IMR-90 (cell line): ENCODE measurements around the gene FARS2. TPM values are rescaled to one million over a fixed set of nuclear protein-coding genes. Genes with fewer than 3 reads are reported as not detected.

Experiments
- ATAC-seq: fragments of 200-7000 bp; cut with Tn5 transposase; 2 replicates; pipeline ENCODE4 v1.9.1; 2020; ENCODE audit warnings: low read depth, mild to moderate bottlenecking, moderate library complexity
- BruUV-seq: library from RNA; stranded (reverse); fragments of 400-500 nt; replicated peaks from 2 replicates; lab custom pipeline; 2021; lab: Mats Ljungman, UMichigan
- CTCF ChIA-PET: fragments of 300-600 bp; formaldehyde crosslinking; extraction: SDS; loops from one replicate; lab custom pipeline; 2021; ENCODE audit warnings: antibody characterized with exemption; lab: Yijun Ruan, JAX
- POLR2A ChIA-PET: fragments of 300-600 bp; sonication (Branson Sonifier 250); formaldehyde crosslinking; loops from one replicate; lab custom pipeline; 2022; ENCODE audit warnings: antibody characterized with exemption; ENCODE audit not compliant: unreplicated experiment; lab: Charles Lee
- DNase-seq: peaks from one replicate; pipeline ENCODE4 v3.0.0; 2013
- H2AFZ ChIP-seq: replicated peaks from 2 replicates; pipeline ENCODE3; 2013; ENCODE audit warnings: low read length, mild to moderate bottlenecking; ENCODE audit not compliant: poor library complexity
- H2AK5ac ChIP-seq: 2 replicates; pipeline ENCODE4 v1.6.1; 2013; ENCODE audit warnings: low read depth, low read length, inconsistent platforms
- H2AK9ac ChIP-seq: replicated peaks from 2 replicates; pipeline ENCODE3; 2013; ENCODE audit warnings: mild to moderate bottlenecking, low read depth, low read length, moderate library complexity; ENCODE audit not compliant: poor library complexity
- H2BK120ac ChIP-seq: 2 replicates; pipeline ENCODE4 v1.6.1; 2013; ENCODE audit warnings: low read depth, low read length, inconsistent platforms
- H2BK15ac ChIP-seq: 3 replicates; pipeline ENCODE4 v1.6.1; 2013; ENCODE audit warnings: low read depth, low read length, inconsistent platforms
- H2BK20ac ChIP-seq: 2 replicates; pipeline ENCODE4 v1.6.1; 2013; ENCODE audit warnings: low read depth, mild to moderate bottlenecking, inconsistent platforms, low read length, moderate library complexity
- H2BK5ac ChIP-seq: 2 replicates; pipeline ENCODE4 v1.6.1; 2013; ENCODE audit warnings: mild to moderate bottlenecking, low read depth, low read length, inconsistent platforms; ENCODE audit not compliant: poor library complexity, severe bottlenecking
- H3K14ac ChIP-seq: replicated peaks from 2 replicates; pipeline ENCODE4 v1.6.1; 2013; ENCODE audit warnings: low read depth, low read length, inconsistent platforms
- H3K18ac ChIP-seq: 2 replicates; pipeline ENCODE4 v1.6.1; 2013; ENCODE audit warnings: low read depth, low read length, control low read depth
- H3K23ac ChIP-seq: 2 replicates; pipeline ENCODE4 v1.6.1; 2013; ENCODE audit warnings: low read depth, low read length, inconsistent platforms
- H3K27ac ChIP-seq: 2 replicates; pipeline ENCODE4 v1.5.1; 2013; ENCODE audit warnings: mild to moderate bottlenecking, control low read depth, low read length; ENCODE audit not compliant: insufficient read depth
- H3K27me3 ChIP-seq: 2 replicates; pipeline ENCODE4 v1.6.1; 2013; ENCODE audit warnings: low read length; ENCODE audit not compliant: control insufficient read depth, insufficient read depth
- H3K36me3 ChIP-seq: 2 replicates; pipeline ENCODE4 v1.6.1; 2013; ENCODE audit warnings: low read length, mixed read lengths; ENCODE audit not compliant: control insufficient read depth, insufficient read depth
- H3K4ac ChIP-seq: 2 replicates; pipeline ENCODE4 v1.6.1; 2013; ENCODE audit warnings: low read depth, low read length, inconsistent platforms
- H3K4me1 ChIP-seq: 2 replicates; pipeline ENCODE4 v1.6.1; 2013; ENCODE audit warnings: low read length, mixed read lengths; ENCODE audit not compliant: control insufficient read depth, insufficient read depth
- H3K4me2 ChIP-seq: 2 replicates; pipeline ENCODE4 v1.6.1; 2013; ENCODE audit warnings: low read depth, mild to moderate bottlenecking, control low read depth, low read length, moderate library complexity
- H3K4me3 ChIP-seq: 2 replicates; pipeline ENCODE4 v1.5.1; 2013; ENCODE audit warnings: low read depth, mild to moderate bottlenecking, control low read depth, low read length, moderate library complexity; ENCODE audit not compliant: insufficient read depth
- H3K56ac ChIP-seq: 2 replicates; pipeline ENCODE4 v1.6.1; 2013; ENCODE audit warnings: low read length, inconsistent platforms; ENCODE audit not compliant: insufficient read depth; ENCODE audit errors: extremely low read depth
- H3K79me1 ChIP-seq, 2 experiments: 2 replicates each; pipeline ENCODE4 v1.6.1; 2013; ENCODE audit warnings: low read length in 2 of 2, inconsistent platforms in 1 of 2, low read depth in 1 of 2
- H3K9ac ChIP-seq: 2 replicates; pipeline ENCODE4 v1.6.1; 2013; ENCODE audit warnings: low read depth, low read length, control low read depth
- H3K9me1 ChIP-seq: 2 replicates; pipeline ENCODE4 v1.6.1; 2013; ENCODE audit warnings: low read length, inconsistent platforms; ENCODE audit not compliant: insufficient read depth
- H3K9me3 ChIP-seq: 2 replicates; pipeline ENCODE4 v1.6.1; 2013; ENCODE audit warnings: low read length; ENCODE audit not compliant: control insufficient read depth, insufficient read depth
- H4K20me1 ChIP-seq: 2 replicates; pipeline ENCODE4 v1.6.1; 2013; ENCODE audit warnings: low read length, inconsistent platforms; ENCODE audit not compliant: insufficient read depth
- H4K5ac ChIP-seq: 2 replicates; pipeline ENCODE4 v1.6.1; 2013; ENCODE audit warnings: mild to moderate bottlenecking, low read depth, low read length, control low read depth
- H4K8ac ChIP-seq, 2 experiments: 2 replicates each; pipeline ENCODE4 v1.6.1; 2013; ENCODE audit warnings: low read depth in 2 of 2, low read length in 2 of 2, control low read depth in 1 of 2, inconsistent platforms in 1 of 2
- H4K91ac ChIP-seq: 2 replicates; pipeline ENCODE4 v1.6.1; 2013; ENCODE audit warnings: low read depth, low read length, inconsistent platforms; ENCODE audit not compliant: insufficient read depth
- BHLHE40 ChIP-seq: fragments of 150-350 bp; IDR thresholded peaks from 2 replicates; pipeline ENCODE4 v1.6.1; 2016; ENCODE audit warnings: mild to moderate bottlenecking, low read depth, low read length
- CEBPB ChIP-seq: IDR thresholded peaks from 2 replicates; pipeline ENCODE4 v1.6.1; 2012; ENCODE audit warnings: low read depth, low read length, improper control_type of control experiment
- CHD1 ChIP-seq: IDR thresholded peaks from 2 replicates; pipeline ENCODE4 v1.6.1; 2012; ENCODE audit warnings: low read depth, low read length, improper control_type of control experiment
- FOS ChIP-seq: fragments of 150-350 bp; IDR thresholded peaks from 2 replicates; pipeline ENCODE4 v1.6.1; 2016; ENCODE audit warnings: low read depth, low read length
- MAFK ChIP-seq: IDR thresholded peaks from 2 replicates; pipeline ENCODE4 v1.6.1; 2012; ENCODE audit warnings: low read depth, low read length, improper control_type of control experiment
- MXI1 ChIP-seq: IDR thresholded peaks from 2 replicates; pipeline ENCODE4 v1.6.1; 2012; ENCODE audit warnings: low read depth, mild to moderate bottlenecking, low read length, moderate library complexity, borderline replicate concordance
- NFE2L2 ChIP-seq: fragments of 150-350 bp; IDR thresholded peaks from 2 replicates; pipeline ENCODE4 v1.6.1; 2016; ENCODE audit warnings: low read depth, mild to moderate bottlenecking, low read length
- POLR2A ChIP-seq: IDR thresholded peaks from 2 replicates; pipeline ENCODE4 v1.6.1; 2012; ENCODE audit warnings: mild to moderate bottlenecking, low read depth, low read length
- RAD21 ChIP-seq: IDR thresholded peaks from 2 replicates; pipeline ENCODE4 v1.6.1; 2012; ENCODE audit warnings: low read length, improper control_type of control experiment
- RFX5 ChIP-seq: IDR thresholded peaks from 2 replicates; pipeline ENCODE4 v1.8.0; 2012; ENCODE audit warnings: low read depth, mild to moderate bottlenecking, low read length, moderate library complexity
- SMC3 ChIP-seq: fragments of 150-350 bp; IDR thresholded peaks from 2 replicates; pipeline ENCODE4 v1.6.1; 2016; ENCODE audit warnings: low read depth, mild to moderate bottlenecking, antibody characterized with exemption, low read length, moderate library complexity
- USF2 ChIP-seq: fragments of 150-350 bp; IDR thresholded peaks from 2 replicates; pipeline ENCODE4 v1.6.1; 2017; ENCODE audit warnings: mild to moderate bottlenecking, antibody characterized with exemption, low read length, low read depth
- WGBS, 2 experiments: methylation state at CpG; one replicate each; pipeline versions ENCODE4 v1.1.5 to v1.1.7; 2013; ENCODE audit warnings: missing lambda C conversion rate in 2 of 2; ENCODE audit not compliant: insufficient read length in 1 of 2; ENCODE audit errors: extremely low coverage in 2 of 2; 5-methylcytosine and 5-hydroxymethylcytosine counted together
- dilution Hi-C: fragments of 300-500 bp; cut with HindIII; formaldehyde crosslinking; loops from one replicate; pipeline ENCODE4 v1.14.3; 2018; ENCODE audit warnings: low sequenced_read_pairs; ENCODE audit not compliant: unreplicated experiment
- in situ Hi-C: fragments of 300-500 bp; cut with MboI; formaldehyde crosslinking; loops from 3 replicates; pipeline ENCODE4 v1.14.3; 2019; ENCODE audit warnings: low sequenced_read_pairs, inconsistent platforms, mixed read lengths
- intact Hi-C: fragments of 100-400 bp; cut with micrococcal nuclease; formaldehyde crosslinking; loops from 2 replicates; pipeline ENCODE4 v1.10.0; 2022
- polyA plus RNA-seq, 3 experiments: library from polyadenylated mRNA; depleted of rRNA; stranded (reverse); fragments of >200 nt; gene quantifications; 2 replicates each; pipeline ENCODE4 v1.2.3, GENCODE V29; 2012; ENCODE audit warnings: low replicate concordance in 1 of 3
- total RNA-seq: library from RNA; depleted of rRNA; stranded (reverse); fragments of >200 nt; gene quantifications from 2 replicates; pipeline ENCODE4 v1.2.3, GENCODE V29; 2012
- TF ChIP-seq, protein P1 (sequence below): fragments of 150-350 bp; IDR thresholded peaks from 2 replicates; pipeline ENCODE4 v1.6.1; 2016; ENCODE audit warnings: low read depth, mild to moderate bottlenecking, low read length, moderate library complexity, borderline replicate concordance

Gene FARS2
- total and polyA plus RNA-seq, 2 of the 4 experiments (the other 2 are of a cell fraction) = 12.1 to 28.9 TPM

- Histone ChIP-seq H3K4ac (no peak overlapping the region), H3K4me1 (peaks cover 2% of the 10 kb centered on the region; the same call in 1 of the 2 replicates), H3K9me3 (no peaks in the 10 kb centered on the region), H3K14ac (no peak overlapping the region), H3K36me3 (no peaks in the 10 kb centered on the region), H2AK5ac (no peak overlapping the region), H2AK9ac (no peak overlapping the region), H3K4me2 (no peak overlapping the region), H2BK20ac (no peak overlapping the region), H3K18ac (no peak overlapping the region), H4K20me1 (no peaks in the 10 kb centered on the region), H3K56ac (no peak overlapping the region), H3K27ac (no peak overlapping the region), H4K5ac (no peak overlapping the region), H4K8ac (no peak overlapping the region), H3K9ac (no peak overlapping the region), H3K79me1 (peaks cover 2 to 4% of the 10 kb centered on the region in 2 experiments; a peak in 2 of 4 replicates), H2AFZ (no peak overlapping the region), H4K91ac (no peak overlapping the region), H3K23ac (no peak overlapping the region), H3K9me1 (no peaks in the 10 kb centered on the region), H2BK5ac (no peak overlapping the region), H2BK15ac (no peak overlapping the region), H3K4me3 (no peak overlapping the region), H2BK120ac (no peak overlapping the region), H3K27me3 (no peaks in the 10 kb centered on the region)
- no CpG with 5 or more reads among the region's 5 CpGs for WGBS, 2 experiments
- in situ Hi-C loops (no loop called here), dilution Hi-C loops (no loop called here), intact Hi-C loops (loop anchor here (5.0 kb wide), 1 partner anchor 58 kb away; no protein-coding TSS in a partner anchor)
- no TSS peak for BruUV-seq
- no peak for DNase-seq
- TF ChIP-seq USF2 = no peak
- TF ChIP-seq MAFK = no peak
- TF ChIP-seq MXI1 = no peak
- TF ChIP-seq, protein P1, sequence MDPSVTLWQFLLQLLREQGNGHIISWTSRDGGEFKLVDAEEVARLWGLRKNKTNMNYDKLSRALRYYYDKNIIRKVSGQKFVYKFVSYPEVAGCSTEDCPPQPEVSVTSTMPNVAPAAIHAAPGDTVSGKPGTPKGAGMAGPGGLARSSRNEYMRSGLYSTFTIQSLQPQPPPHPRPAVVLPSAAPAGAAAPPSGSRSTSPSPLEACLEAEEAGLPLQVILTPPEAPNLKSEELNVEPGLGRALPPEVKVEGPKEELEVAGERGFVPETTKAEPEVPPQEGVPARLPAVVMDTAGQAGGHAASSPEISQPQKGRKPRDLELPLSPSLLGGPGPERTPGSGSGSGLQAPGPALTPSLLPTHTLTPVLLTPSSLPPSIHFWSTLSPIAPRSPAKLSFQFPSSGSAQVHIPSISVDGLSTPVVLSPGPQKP = no peak
- TF ChIP-seq BHLHE40 = no peak
- TF ChIP-seq FOS = no peak
- TF ChIP-seq POLR2A = no peak
- TF ChIP-seq RAD21 = no peak
- TF ChIP-seq CEBPB = no peak
- TF ChIP-seq SMC3 = no peak
- TF ChIP-seq NFE2L2 = no peak
- no peak for TF ChIP-seq RFX5
- no peak for TF ChIP-seq CHD1
- no peak for ATAC-seq
- POLR2A ChIA-PET = no interaction called here
- CTCF ChIA-PET = no interaction called here
These were observed 177.7 kb downstream of the FARS2 start for GRCh38 chr6:5438922-5439584.
